Vagina (tissue), 2 donors: ENCODE measurements around the gene OXT. TPM values are rescaled to one million over a fixed set of nuclear protein-coding genes. Genes with fewer than 3 reads are reported as not detected.
"Not testable (repeated sequence)": the region's sequence is repeated elsewhere in the genome, so short reads cannot be mapped to it uniquely, and the experiment has no call there.

Source experiments
- DNase-seq, 2 donors: peaks; one replicate each; pipeline ENCODE4 v3.0.0-alpha.2; 2017; ENCODE audit errors: extremely low spot score in 2 of 2
- H3K27ac ChIP-seq: fragments of 200-600 bp; sonication (generic); one replicate; pipeline ENCODE4 v1.5.1; 2019
- H3K27me3 ChIP-seq: fragments of 200-600 bp; sonication (generic); one replicate; pipeline ENCODE4 v1.5.1; 2019
- H3K36me3 ChIP-seq, 2 donors: fragments of 200-600 bp; sonication (generic); one replicate each; pipeline ENCODE4 v1.5.1; 2017 to 2019
- H3K4me1 ChIP-seq: fragments of 200-600 bp; sonication (generic); one replicate; pipeline ENCODE4 v1.5.1; 2019
- H3K4me3 ChIP-seq, 2 donors: fragments of 200-600 bp; sonication (generic); 1 replicate in 1 of 2; 2 replicates in 1 of 2; pipeline ENCODE4 v1.5.1; 2016 to 2019
- H3K9me3 ChIP-seq: fragments of 200-600 bp; sonication (generic); one replicate; pipeline ENCODE4 v1.5.1; 2019
- POLR2A ChIP-seq, 2 donors: fragments of 450-650 bp; IDR thresholded peaks; one replicate each; pipeline ENCODE4 v1.6.1; 2017; ENCODE audit warnings: antibody characterized with exemption in 2 of 2, mild to moderate bottlenecking in 2 of 2, moderate library complexity in 2 of 2
- POLR2AphosphoS5 ChIP-seq, 2 donors: sonication (generic); formaldehyde crosslinking; IDR thresholded peaks; one replicate each; pipeline ENCODE4 v1.9.0; 2017; ENCODE audit warnings: antibody characterized with exemption in 2 of 2, mild to moderate bottlenecking in 2 of 2, low read depth in 1 of 2; ENCODE audit not compliant: insufficient read depth in 1 of 2
- intact Hi-C: fragments of 100-400 bp; cut with DNase I; formaldehyde crosslinking; loops from one replicate; pipeline ENCODE4 v1.15.1; 2023
- total RNA-seq: library from RNA; depleted of rRNA; stranded (reverse); fragments of >200 nt; gene quantifications from one replicate; pipeline ENCODE4 v1.2.3, GENCODE V29; 2016
- TF ChIP-seq, protein P1 (sequence below), 3 experiments: fragments of 450-650 bp in 2 of 3; fragments of 200-600 bp in 1 of 3; sonication (generic) in 1 of 3; IDR thresholded peaks; one replicate each; pipeline ENCODE4 v1.5.1; 2017 to 2019; ENCODE audit warnings: antibody characterized with exemption in 3 of 3, mild to moderate bottlenecking in 2 of 3, moderate library complexity in 2 of 3

Gene OXT
- total RNA-seq, 1 donor from 2014 or later, result not detected

DNA sequence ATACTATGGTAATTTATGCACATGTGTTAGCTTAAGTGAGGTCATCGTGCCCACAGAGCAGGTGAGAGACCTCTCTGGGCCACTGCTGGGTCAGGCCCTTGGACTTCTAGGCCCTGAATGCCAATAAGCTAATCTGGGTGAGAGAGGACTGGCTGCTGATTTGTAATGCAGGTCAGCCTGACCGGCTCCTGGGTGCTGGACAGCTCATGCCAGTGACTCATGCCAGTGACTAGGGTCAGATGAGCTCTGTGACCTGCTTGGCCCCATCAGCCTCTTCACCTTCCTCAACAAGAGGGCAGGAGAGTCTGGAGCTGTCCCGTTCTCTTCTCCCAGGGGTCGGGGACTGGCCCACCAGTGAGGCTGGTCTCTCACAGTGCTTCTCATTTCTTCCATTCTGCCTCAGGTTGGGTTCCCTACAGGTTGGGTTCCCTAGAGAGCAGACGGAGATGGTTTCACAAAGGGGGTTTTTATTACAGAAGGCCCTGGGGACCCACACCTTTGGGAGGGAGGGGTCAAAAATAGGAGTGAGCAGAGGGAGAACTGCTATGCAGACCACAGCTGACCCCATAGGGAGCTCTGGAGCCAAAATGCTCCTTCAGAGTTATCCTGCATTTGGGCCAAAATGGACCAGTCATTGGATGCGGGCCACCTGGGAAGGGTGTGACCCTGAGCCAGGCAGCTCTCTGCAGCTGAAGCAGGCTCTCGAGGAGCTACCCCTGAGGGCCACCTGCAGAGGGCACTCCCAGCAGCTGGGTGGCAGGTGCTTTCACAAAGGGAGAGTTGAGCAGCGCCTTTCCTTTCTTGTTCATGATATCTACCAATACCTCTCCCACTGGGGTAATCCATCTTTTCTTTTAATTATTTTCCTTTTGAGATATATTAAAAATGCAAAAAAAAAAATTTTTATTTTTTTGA is 2.2 kb upstream of the OXT start:
- Histone ChIP-seq H3K4me3 (no peak overlapping the region), H3K9me3 (no peaks in the 10 kb centered on the region), H3K36me3 (no peaks in the 10 kb centered on the region), H3K27ac (peak overlapping the region; percentile 80), H3K4me1 (peaks cover 51% of the 10 kb centered on the region), H3K27me3 (no peaks in the 10 kb centered on the region)
- intact Hi-C loops, result no loop called here
- DNase-seq, result no peak
- TF ChIP-seq POLR2A (IDR thresholded peaks at IDR 0.05), result no peak
- TF ChIP-seq, protein P1, sequence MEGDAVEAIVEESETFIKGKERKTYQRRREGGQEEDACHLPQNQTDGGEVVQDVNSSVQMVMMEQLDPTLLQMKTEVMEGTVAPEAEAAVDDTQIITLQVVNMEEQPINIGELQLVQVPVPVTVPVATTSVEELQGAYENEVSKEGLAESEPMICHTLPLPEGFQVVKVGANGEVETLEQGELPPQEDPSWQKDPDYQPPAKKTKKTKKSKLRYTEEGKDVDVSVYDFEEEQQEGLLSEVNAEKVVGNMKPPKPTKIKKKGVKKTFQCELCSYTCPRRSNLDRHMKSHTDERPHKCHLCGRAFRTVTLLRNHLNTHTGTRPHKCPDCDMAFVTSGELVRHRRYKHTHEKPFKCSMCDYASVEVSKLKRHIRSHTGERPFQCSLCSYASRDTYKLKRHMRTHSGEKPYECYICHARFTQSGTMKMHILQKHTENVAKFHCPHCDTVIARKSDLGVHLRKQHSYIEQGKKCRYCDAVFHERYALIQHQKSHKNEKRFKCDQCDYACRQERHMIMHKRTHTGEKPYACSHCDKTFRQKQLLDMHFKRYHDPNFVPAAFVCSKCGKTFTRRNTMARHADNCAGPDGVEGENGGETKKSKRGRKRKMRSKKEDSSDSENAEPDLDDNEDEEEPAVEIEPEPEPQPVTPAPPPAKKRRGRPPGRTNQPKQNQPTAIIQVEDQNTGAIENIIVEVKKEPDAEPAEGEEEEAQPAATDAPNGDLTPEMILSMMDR (IDR thresholded peaks at IDR 0.05), result no peak
- TF ChIP-seq POLR2AphosphoS5 (IDR thresholded peaks at IDR 0.05; ENCODE audit: insufficient read depth in 1 of 2, low read depth in 1 of 2), result no peak

DNA sequence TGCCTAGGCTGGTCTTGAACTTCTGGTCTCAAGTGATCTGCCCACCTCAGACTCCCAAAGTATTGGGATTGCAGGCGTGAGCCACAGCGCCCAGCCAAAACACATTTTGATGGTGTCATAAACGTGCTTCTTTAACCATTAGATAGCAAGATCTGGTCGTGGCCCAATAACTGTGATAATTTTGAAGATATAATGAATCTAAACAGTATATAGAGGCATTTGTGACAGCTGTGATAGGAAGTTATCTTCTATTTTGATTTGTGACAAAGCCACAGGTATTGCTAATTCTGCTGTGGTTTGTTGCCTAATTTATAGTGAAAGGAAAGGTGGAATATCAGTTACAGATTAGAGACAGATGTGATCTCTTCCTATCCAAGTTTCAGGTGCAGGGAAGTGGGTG is 695 bp upstream of the OXT start:
- Histone ChIP-seq H3K36me3 (no peaks in the 10 kb centered on the region), H3K9me3 (no peaks in the 10 kb centered on the region), H3K4me3 (peak overlapping the region in 1 of 2 donors; percentile 50), H3K4me1 (peaks cover 51% of the 10 kb centered on the region), H3K27me3 (no peaks in the 10 kb centered on the region), H3K27ac (no peak overlapping the region)
- TF ChIP-seq, protein P1 (IDR thresholded peaks at IDR 0.05), result no peak
- no peak for TF ChIP-seq POLR2A (IDR thresholded peaks at IDR 0.05)
- no peak for TF ChIP-seq POLR2AphosphoS5 (IDR thresholded peaks at IDR 0.05; ENCODE audit: insufficient read depth in 1 of 2, low read depth in 1 of 2)
- intact Hi-C loops, result no loop called here
- no peak for DNase-seq

DNA sequence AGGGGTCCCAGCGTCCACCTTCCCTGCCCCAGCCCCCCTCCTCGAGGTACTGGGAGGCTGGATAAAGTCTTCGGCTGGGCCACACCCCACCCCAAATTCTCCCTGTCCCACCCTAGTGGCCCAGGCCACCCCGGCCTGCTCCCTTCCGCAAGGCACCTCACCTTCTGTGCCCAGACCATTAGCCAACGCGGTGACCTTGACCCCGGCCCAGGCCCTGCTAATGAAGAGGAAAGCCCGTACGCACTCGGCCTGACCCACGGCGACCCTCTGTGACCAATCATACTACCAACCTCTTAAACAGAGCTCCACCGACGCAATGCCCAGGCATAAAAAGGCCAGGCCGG is 182 bp upstream of the OXT start:
- peak overlapping the region; percentile 50 to 60 for H3K4me3 ChIP-seq
- no peak for DNase-seq
- no peaks in the 10 kb centered on the region for H3K36me3 ChIP-seq
- peaks cover 48% of the 10 kb centered on the region for H3K4me1 ChIP-seq
- TF ChIP-seq POLR2A (IDR thresholded peaks at IDR 0.05) (no peak), POLR2AphosphoS5 (IDR thresholded peaks at IDR 0.05; ENCODE audit: insufficient read depth in 1 of 2, low read depth in 1 of 2) (no peak)
- TF ChIP-seq, protein P1 (IDR thresholded peaks at IDR 0.05), result no peak
- peak overlapping the region; percentile 71 for H3K27ac ChIP-seq
- intact Hi-C loops, result no loop called here
- H3K27me3 ChIP-seq, result no peaks in the 10 kb centered on the region
- H3K9me3 ChIP-seq, result no peaks in the 10 kb centered on the region

DNA sequence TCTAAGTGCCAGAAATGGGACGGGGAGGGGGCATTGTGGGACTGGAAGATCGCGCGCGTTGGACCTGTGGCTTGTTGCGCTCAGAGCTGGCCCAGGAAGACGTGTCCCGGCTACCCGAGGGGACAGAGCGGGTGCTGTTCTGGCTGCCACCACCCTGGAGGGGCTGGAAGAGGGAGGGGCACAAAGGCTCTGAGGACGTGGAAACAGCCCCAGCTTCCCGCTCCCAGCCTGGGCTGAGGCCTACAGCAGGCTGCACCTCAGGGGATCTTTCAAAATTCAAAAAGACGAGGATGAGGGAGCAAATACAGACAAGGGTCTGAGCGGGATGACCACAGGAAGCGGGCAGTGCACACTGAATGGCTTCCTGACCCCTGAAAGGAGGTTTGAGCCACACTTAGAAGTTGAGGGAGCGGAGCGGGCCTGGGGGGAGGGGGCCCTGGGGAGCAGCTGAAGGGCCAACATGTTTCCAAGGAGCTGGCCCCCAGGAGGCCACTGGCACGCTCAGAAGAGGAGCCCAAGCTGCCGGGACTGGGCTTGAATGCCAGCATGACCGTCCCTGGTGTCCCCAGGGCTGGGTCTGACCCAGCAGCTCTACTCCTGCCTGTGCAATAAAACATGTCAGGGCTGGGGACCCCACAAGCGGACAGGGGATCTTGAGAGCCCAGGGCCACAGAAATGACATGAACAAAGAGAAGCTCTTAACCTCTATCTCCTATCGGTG is 1.3 kb downstream of the OXT start:
- DNase-seq, result no peak
- no peaks in the 10 kb centered on the region for H3K9me3 ChIP-seq
- intact Hi-C loops, result no loop called here
- TF ChIP-seq POLR2A (IDR thresholded peaks at IDR 0.05), result no peak
- TF ChIP-seq, protein P1 (IDR thresholded peaks at IDR 0.05), result no peak
- TF ChIP-seq POLR2AphosphoS5 (IDR thresholded peaks at IDR 0.05; ENCODE audit: insufficient read depth in 1 of 2, low read depth in 1 of 2), result no peak
- H3K27me3 ChIP-seq, result no peaks in the 10 kb centered on the region
- peaks cover 35% of the 10 kb centered on the region for H3K4me1 ChIP-seq
- peak overlapping the region; percentile 50 to 60 for H3K4me3 ChIP-seq
- H3K36me3 ChIP-seq, result no peaks in the 10 kb centered on the region
- peak overlapping the region; percentile 71 for H3K27ac ChIP-seq

DNA sequence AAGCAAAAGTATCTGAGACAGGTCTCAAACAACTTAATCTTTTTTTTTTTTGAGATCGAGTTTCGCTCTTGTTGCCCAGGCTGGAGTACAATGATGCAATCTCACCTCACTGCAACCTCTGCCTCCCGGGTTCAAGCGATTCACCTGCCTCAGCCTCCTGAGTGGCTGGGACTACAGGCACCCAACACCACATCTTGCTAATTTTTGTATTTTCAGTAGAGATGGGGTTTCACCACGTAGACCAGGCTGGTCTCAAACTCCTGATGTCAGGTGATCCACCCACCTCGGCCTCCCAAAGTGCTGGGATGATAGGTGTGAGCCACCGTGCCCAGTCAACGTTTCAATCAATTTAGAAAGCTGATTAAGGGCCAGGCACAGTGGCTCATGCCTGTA is 1.8 kb downstream of the OXT start:
- H3K36me3 ChIP-seq, H3K9me3 ChIP-seq, H3K4me3 ChIP-seq, DNase-seq, H3K27ac ChIP-seq, intact Hi-C loops, H3K27me3 ChIP-seq: not testable (repeated sequence)
- H3K4me1 ChIP-seq, result peaks cover 31% of the 10 kb centered on the region
